Pancreas (tissue), 10 donors: ENCODE results near the gene KIF16B. TPM values are rescaled to one million over a fixed set of nuclear protein-coding genes. Genes with fewer than 3 reads are reported as not detected.

Experiments
- ATAC-seq, 4 donors: fragments of 200-7000 bp; cut with Tn5 transposase; one replicate each; pipeline versions ENCODE4 v1.8.0 to v1.9.1; 2020; ENCODE audit warnings: mild to moderate bottlenecking in 4 of 4, moderate library complexity in 4 of 4
- DNase-seq, 6 donors: peaks; one replicate each; pipeline ENCODE4 v3.0.0-alpha.2; 2020
- FAIRE-seq: peaks from 2 replicates; lab custom pipeline; 2012; peaks lifted over from hg19 to GRCh38; lab: Jason Lieb, UNC
- H3K27ac ChIP-seq, 4 donors: fragments of 200-600 bp; sonication (generic); 1 replicate in 3 of 4; 2 replicates in 1 of 4; pipeline versions ENCODE4 v1.5.0 to v1.8.0; 2020
- H3K27me3 ChIP-seq, 4 donors: fragments of 200-600 bp; one replicate each; pipeline ENCODE4 v1.8.0; 2021
- H3K36me3 ChIP-seq, 3 donors: fragments of 200-600 bp; sonication (generic) in 1 of 3; one replicate each; pipeline versions ENCODE4 v1.5.0 to v1.8.0; 2020 to 2021
- H3K4me1 ChIP-seq, 3 donors: fragments of 200-600 bp; one replicate each; pipeline ENCODE4 v1.8.0; 2021
- H3K4me3 ChIP-seq, 4 donors: fragments of 200-600 bp; sonication (generic) in 2 of 4; one replicate each; pipeline versions ENCODE4 v1.5.0 to v1.8.0; 2020 to 2021
- H3K9me3 ChIP-seq, 4 donors: fragments of 200-600 bp; one replicate each; pipeline ENCODE4 v1.8.0; 2021
- WGBS, 2 donors: extraction: QIAGEN DNeasy Blood & Tissue Kit; methylation state at CpG; one replicate each; pipeline ENCODE4 v1.1.7; 2013; 5-methylcytosine and 5-hydroxymethylcytosine counted together
- intact Hi-C, 3 donors: fragments of 100-400 bp; cut with DNase I; formaldehyde crosslinking; loops; one replicate each; pipeline versions ENCODE4 v1.11.1 to v1.14.2; 2022
- polyA plus RNA-seq, 2 donors: library from polyadenylated mRNA; stranded (reverse); fragments of 200-250 nt; gene quantifications; one replicate each; pipeline ENCODE4 v1.2.3, GENCODE V29; 2013
- total RNA-seq, 6 donors: library from RNA; stranded (reverse); fragmentation: NEBNext Ultra II Directional in 4 of 6; extraction: Animal tissue kit (Norgen Biotek cat#: 25700) in 4 of 6; gene quantifications; one replicate each; pipeline versions ENCODE4 v1.2.1 to v1.2.4, GENCODE V29; 2021 to 2023
- TF ChIP-seq, protein P1 (sequence below), 4 donors: fragments of 200-600 bp; sonication (generic) in 3 of 4; IDR thresholded peaks; one replicate each; pipeline versions ENCODE4 v1.5.0 to v1.8.0; 2021; ENCODE audit warnings: antibody characterized with exemption in 4 of 4
- donor health status: healthy with polysubstance abuse.
- donor health status: DM: no; HTN: no; CAD: no; lungs with moderate emphysema.
- donor health status: DM: no; HTN: no; CAD: no.
- donor health status: control.
- donor health status: control.
- donor health status: Bipolar disorder and iron deficiency.
- donor health status: DM: yes; HTN: yes; CAD: no.
- donor health status: DM: no; HTN: no; CAD: no.
- donor health status: DM: no; HTN: no; CAD: no.
- donor health status: DM: yes; HTN: yes; CAD: no.

Gene KIF16B
- total and polyA plus RNA-seq, 8 donors: 4.4 to 12.2 (median 7.3) TPM

DNA sequence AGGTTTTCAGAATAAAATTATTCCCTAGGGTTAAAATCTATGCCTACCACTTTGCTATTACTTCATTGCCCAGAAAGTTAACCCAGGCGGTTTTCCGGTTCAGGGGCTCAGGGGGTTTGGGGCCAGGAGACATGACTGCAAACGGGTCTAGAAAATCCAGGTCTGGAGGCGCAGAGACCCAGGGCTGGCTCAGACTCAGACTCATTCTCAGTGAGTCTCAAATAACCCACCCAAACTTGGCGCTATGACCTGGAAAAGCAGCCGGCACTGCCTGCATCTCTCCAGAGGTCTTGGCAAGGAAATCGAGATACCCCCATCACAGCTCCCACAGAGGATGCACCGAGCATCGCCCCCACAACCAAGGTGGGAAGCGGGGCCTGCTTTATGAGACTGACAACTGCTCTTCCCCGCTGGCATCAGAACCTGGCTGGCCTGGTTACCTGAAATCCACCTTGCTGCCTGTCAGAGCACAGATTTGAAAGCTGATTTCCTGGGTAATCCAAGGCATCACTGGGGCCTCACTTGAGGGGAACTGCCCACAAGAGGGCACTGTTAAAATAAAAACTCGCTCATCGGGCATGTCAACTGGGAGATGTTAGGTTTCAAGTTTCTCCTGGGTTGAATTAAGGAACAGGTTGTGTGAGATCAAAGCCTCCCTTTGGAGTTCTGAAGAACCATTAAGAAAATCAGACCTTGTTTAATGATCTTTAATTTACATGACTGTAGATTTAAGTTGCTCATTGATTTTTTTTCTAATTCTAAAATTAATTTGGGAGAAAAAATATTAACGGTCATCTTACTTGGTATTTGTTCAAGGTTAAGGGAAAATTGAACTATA, 55.1 kb downstream of the KIF16B start:
- no peaks in the 10 kb centered on the region for H3K27me3 ChIP-seq
- 77 to 79% methylated on average over 14 of the region's 14 CpGs for WGBS, 2 donors
- FAIRE-seq (no peak), DNase-seq (peak in 2 of 6 donors; percentile 26 to 57), ATAC-seq (peak; percentile 74 to 95 (median 90))
- TF ChIP-seq, protein P1, sequence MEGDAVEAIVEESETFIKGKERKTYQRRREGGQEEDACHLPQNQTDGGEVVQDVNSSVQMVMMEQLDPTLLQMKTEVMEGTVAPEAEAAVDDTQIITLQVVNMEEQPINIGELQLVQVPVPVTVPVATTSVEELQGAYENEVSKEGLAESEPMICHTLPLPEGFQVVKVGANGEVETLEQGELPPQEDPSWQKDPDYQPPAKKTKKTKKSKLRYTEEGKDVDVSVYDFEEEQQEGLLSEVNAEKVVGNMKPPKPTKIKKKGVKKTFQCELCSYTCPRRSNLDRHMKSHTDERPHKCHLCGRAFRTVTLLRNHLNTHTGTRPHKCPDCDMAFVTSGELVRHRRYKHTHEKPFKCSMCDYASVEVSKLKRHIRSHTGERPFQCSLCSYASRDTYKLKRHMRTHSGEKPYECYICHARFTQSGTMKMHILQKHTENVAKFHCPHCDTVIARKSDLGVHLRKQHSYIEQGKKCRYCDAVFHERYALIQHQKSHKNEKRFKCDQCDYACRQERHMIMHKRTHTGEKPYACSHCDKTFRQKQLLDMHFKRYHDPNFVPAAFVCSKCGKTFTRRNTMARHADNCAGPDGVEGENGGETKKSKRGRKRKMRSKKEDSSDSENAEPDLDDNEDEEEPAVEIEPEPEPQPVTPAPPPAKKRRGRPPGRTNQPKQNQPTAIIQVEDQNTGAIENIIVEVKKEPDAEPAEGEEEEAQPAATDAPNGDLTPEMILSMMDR (IDR thresholded peaks at IDR 0.05): peak; percentile 23 to 48 (median 44)
- H3K4me1 ChIP-seq: no peaks in the 10 kb centered on the region
- no peak overlapping the region for H3K4me3 ChIP-seq
- no peaks in the 10 kb centered on the region for H3K36me3 ChIP-seq
- H3K27ac ChIP-seq: no peak overlapping the region
- intact Hi-C loops: loop anchor here in 1 of 3 donors (5.0 kb wide), 1 partner anchor 244 kb away; no protein-coding TSS in a partner anchor
- no peaks in the 10 kb centered on the region for H3K9me3 ChIP-seq

DNA sequence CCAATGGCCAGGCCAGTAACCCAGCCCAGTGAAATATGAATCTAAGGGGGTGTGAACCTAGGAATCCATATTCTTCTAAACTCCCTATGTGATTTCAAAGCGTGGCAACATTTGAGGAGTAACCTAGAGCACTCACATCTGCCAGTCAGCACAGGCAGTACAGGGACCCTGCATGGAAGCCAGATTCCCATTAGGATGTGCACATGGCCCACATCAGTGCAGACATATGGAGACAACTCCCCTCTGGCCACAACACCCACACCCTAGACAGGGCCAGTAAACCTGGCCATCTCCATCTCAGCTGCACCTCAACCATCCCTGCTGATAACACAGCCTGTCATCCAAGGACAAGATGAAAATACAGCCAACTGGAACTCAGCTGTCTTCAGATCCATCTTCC, 56.5 kb downstream of the KIF16B start:
- Histone ChIP-seq H3K4me1 (no peaks in the 10 kb centered on the region), H3K36me3 (no peaks in the 10 kb centered on the region), H3K27me3 (no peaks in the 10 kb centered on the region), H3K9me3 (no peaks in the 10 kb centered on the region), H3K4me3 (no peak overlapping the region), H3K27ac (no peak overlapping the region)
- TF ChIP-seq, protein P1 (IDR thresholded peaks at IDR 0.05): no peak
- no peak for ATAC-seq
- no peak for FAIRE-seq
- intact Hi-C loops: loop anchor here in 1 of 3 donors (5.0 kb wide), 1 partner anchor 246 kb away; no protein-coding TSS in a partner anchor
- 74 to 78% methylated on average over 1 of the region's 1 CpG for WGBS, 2 donors
- no peak for DNase-seq

DNA sequence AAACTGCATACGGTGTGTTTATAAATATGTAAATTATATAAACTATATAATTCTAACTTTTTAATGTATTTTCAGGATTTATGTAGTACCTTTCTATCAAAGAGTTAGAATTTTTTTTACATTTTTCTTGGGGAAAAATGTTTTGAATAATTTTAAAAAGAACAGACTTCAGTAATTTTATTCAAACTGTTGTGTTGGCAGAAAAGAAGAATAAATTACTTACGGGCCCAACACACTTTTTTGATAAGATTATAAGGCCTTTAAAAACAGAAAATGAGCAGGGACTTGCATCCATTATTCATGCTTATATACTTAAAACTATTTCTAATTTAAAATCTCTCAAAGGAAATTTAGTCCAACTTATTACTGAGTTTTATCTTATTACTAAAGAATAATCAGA, 58.2 kb downstream of the KIF16B start:
- Histone ChIP-seq H3K4me3 (no peak overlapping the region), H3K4me1 (no peaks in the 10 kb centered on the region), H3K36me3 (peaks cover 0 to 11% (median 0%) of the 10 kb centered on the region in 3 donors), H3K27me3 (no peaks in the 10 kb centered on the region), H3K9me3 (no peaks in the 10 kb centered on the region), H3K27ac (no peak overlapping the region)
- TF ChIP-seq, protein P1 (IDR thresholded peaks at IDR 0.05): no peak
- no peak for DNase-seq
- no peak for FAIRE-seq
- intact Hi-C loops: loop anchor here in 1 of 3 donors (5.0 kb wide), 1 partner anchor 247 kb away; no protein-coding TSS in a partner anchor
- ATAC-seq: no peak
- 89 to 91% methylated on average over 2 of the region's 2 CpGs for WGBS, 2 donors

DNA sequence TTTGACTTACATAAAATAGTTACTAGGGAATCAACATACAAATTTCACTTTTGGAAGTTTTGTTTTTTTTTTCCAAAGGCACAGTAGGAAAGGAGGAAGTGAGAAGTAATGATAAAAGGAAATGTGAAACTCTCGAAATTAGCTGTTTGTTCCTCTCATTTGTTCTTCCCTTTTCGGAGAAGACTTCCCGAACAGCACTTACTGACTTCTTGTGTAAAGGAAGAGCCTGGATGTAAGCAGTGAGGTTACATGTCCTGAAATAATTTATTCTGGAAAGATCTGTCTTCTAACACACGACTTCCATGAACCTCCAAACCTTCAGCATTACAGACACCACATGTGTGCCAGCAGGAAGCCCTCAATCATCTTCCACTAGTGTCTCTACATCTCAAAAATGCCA, 59.1 kb downstream of the KIF16B start:
- ATAC-seq (peak in 2 of 4 donors; percentile 57 to 58), DNase-seq (no peak), FAIRE-seq (no peak)
- H3K4me1 ChIP-seq: no peaks in the 10 kb centered on the region
- H3K9me3 ChIP-seq: no peaks in the 10 kb centered on the region
- WGBS, 2 donors: 72 to 90% methylated on average over 4 of the region's 4 CpGs
- no peak overlapping the region for H3K4me3 ChIP-seq
- no peaks in the 10 kb centered on the region for H3K27me3 ChIP-seq
- H3K27ac ChIP-seq: peak overlapping the region in 1 of 4 donors; percentile 30
- H3K36me3 ChIP-seq: peaks cover 0 to 11% (median 0%) of the 10 kb centered on the region in 3 donors
- intact Hi-C loops: no loop called here
- TF ChIP-seq, protein P1 (IDR thresholded peaks at IDR 0.05): no peak
